Cardiac septum (tissue), 1 donor: ENCODE data around the gene CFP. TPM values are rescaled to one million over a fixed set of nuclear protein-coding genes. Genes with fewer than 3 reads are reported as not detected.

Experiments used
- DNase-seq: peaks from one replicate; pipeline ENCODE4 v3.0.0-alpha.2; 2020; ENCODE audit warnings: low spot score
- intact Hi-C: fragments of 100-400 bp; cut with DNase I; formaldehyde crosslinking; loops from one replicate; pipeline ENCODE4 v1.14.0; 2022
- microRNA-seq: library from miRNA; unstranded; fragments of <30 nt; microRNA quantifications from one replicate; pipeline ENCODE4 v1.2.0, GENCODE V29; 2020
- total RNA-seq: library from RNA; stranded (reverse); fragmentation: NEBNext Ultra II Directional; extraction: Animal tissue kit (Norgen Biotek cat#: 25700); gene quantifications from one replicate; pipeline ENCODE4 v1.2.1, GENCODE V29; 2021
- donor health status: DM: no; HTN: no; CAD: no.

CFP gene
- total RNA-seq, 1 donor from 2014 or later = 1.0 TPM

- intact Hi-C loops = no loop called here
- no peak for DNase-seq
These were observed 50.2 kb downstream of the CFP start for GRCh38 chrX:47579537-47579936.

DNA sequence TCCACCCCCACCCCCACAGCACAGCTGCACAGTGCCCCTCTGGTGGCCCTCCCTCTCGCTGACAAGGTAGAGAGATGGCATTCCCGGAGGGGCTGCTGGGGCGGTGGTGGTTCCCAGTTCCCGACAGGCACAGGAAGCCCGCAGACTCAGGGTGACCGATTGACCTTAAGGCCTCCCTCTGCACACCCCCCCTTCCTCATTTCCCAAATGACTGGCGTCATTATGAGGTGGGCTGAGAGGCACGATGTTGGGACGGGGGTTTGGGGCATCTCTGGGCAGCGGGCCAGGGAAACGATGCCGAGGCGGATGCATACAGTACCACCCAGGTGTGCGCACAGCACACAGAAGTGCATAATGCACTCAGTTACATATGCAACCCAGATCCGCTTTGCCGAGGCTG is 51.0 kb downstream of the CFP start:
- no peak for DNase-seq
- intact Hi-C loops = no loop called here

GRCh38 chrX:47577901-47578300 is 51.8 kb downstream of the CFP start:
- no peak for DNase-seq
- intact Hi-C loops = no loop called here

DNA sequence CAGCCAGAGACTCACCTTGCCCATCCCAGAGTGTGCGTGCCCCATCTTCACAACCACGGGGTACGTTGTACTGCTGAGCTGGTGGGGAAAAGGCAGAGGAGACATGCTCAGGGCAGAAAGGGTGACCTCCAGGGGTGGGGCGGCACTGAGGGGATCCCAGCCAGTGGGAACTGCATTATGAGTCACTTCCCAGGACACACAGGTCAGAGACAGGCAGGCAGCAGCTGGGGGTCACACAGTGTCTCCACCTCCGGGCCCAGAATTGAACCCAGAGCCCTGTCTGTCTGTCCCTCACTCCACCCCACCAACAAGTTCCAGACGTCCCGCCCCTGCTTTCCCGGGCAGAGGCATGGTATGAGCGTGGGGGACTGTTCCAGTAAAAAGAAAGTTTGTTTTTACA is 52.3 kb downstream of the CFP start:
- no peak for DNase-seq
- intact Hi-C loops = no loop called here

DNA sequence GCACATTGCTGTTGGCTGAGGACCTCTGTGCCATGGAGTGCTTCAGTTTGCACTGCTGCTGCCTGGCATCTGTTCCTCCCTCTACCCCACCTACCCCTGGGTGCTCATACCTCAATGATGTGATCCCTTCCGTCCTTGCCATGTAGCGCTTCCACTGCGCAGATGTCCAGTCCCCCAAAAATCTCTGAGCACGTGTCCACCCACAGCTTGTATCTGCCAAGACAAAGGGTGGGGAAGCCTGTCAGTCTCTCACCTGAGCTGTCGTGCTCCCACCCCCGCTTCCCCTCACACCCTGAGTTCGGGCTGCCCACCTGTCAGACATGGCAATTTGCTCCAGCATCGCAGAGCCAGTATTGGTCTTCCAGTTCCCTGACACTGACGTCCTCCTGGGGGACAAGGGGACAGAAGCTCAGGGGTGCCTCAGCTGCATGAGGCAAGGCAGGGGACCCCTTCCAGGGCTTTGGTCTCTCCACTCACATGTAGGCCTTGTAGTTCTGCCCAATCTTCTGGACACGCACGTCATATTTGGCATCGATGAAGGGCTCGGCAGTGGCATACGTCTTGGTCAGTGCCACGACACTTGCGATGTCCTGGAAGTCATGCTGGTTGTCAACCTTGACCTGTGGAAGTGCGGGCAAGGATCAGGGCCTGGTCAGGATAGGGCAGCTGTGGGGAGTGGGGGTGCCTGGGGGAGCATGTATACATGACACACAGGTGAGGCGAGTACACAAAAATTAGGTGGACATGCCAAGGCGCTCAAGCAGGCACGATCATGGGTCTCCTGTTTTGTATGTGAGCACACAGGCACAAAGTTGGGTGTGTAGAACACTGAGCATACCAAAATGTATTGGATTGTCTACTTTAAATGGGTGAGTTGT is 53.5 kb downstream of the CFP start:
- intact Hi-C loops = no loop called here
- no peak for DNase-seq

GRCh38 chrX:47574547-47575301 is 55.0 kb downstream of the CFP start:
- intact Hi-C loops = loop anchor here (5.0 kb wide), 1 partner anchor 68 kb away; no protein-coding TSS in a partner anchor
- no peak for DNase-seq

DNA sequence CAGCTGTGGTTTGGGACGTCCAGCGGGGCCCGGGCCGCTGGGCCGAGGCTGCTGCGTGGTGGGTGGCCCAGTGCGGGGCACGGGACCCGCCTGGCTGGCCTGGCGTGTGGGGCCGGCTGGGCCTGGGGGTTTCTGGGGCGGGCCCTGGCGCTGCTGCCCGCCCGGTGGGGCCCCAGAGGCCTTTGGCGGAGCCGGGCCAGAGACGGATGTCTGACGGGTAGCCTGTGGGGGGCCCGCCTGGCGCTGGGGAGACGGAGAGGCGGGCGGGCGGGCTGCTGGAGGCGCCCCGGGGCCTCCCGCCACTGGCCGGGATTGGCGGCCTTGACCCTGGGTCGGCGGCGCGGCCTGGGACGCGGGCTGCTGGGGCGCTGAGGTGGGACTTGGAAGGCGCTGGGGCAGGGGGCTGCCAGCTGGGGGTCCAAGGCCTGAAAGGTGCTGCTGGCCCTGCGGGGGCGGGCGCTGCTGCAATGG is 55.6 kb downstream of the CFP start:
- no peak for DNase-seq
- intact Hi-C loops = loop anchor here (5.0 kb wide), 1 partner anchor 68 kb away; no protein-coding TSS in a partner anchor

DNA sequence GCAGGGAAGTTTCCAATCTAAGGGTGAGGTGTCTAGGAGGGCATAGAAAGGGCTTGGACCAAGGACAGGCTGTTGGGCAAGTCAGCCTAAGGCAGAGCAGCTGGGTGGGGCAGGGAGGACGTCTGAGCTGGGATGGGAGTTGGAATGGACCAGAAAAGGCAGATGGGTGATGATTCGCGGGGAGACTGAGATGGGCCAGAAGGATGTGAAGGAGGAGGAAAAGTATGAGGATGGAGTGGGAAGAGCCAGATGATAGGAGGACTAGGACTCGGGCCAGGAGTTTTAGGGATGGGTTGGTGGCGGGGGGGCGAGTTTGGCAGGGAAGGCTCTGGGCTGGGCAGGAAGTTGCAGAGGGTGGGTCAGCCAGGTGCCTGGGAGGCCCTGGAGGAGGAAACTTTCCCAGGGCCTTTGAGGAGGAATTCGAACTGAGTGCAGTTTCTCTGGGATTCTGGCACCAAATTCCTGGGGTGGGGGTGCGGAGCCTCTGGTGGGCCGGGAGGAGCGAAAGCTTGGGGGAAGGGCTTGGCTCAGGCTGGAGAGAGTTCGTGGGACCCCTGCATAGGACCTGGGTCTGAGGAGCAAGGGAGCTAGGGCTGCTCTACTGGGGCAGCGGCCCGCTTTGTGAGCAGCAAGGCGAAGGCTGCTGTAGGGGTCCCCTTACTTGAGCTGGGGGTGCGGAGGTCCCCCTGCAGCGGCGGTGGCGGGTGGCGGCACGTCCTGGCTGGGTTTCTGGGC is 56.2 kb downstream of the CFP start:
- DNase-seq = no peak

More for the DNA sequence above, 56.2 kb downstream of the CFP start:
- intact Hi-C loops = loop anchor here (5.0 kb wide), 1 partner anchor 69 kb away; no protein-coding TSS in a partner anchor

Small RNAs within 50 kb of the gene (microRNA-seq; reads per million reads assigned to microRNA genes)
- gene MIR4769 = not detected

Other genes starting within 250 kb of the CFP start
- gene ZNF41, start 146.7 kb downstream of the CFP start, total RNA-seq = 15.4 TPM
- 69.9 TPM for gene ARAF, start 68.7 kb downstream of the CFP start, total RNA-seq
- gene TIMP1, start 47.5 kb downstream of the CFP start, total RNA-seq = 255 TPM
- 12.1 TPM for gene SYN1, start 10.1 kb downstream of the CFP start, total RNA-seq
- 38.2 TPM for gene ELK1, start 20.6 kb upstream of the CFP start, total RNA-seq
- 83.2 TPM for gene UXT, start 29.2 kb upstream of the CFP start, total RNA-seq
- 11.7 TPM for gene ZNF81, start 207.0 kb upstream of the CFP start, total RNA-seq